Measurements from ENCODE around the gene CARD19. TPM values are rescaled to one million over a fixed set of nuclear protein-coding genes. Genes with fewer than 3 reads are reported as not detected.

CARD19 gene
- total RNA-seq, 3 donors from 2014 or later: 59.0 to 79.3 (median 62.1) TPM

DNA sequence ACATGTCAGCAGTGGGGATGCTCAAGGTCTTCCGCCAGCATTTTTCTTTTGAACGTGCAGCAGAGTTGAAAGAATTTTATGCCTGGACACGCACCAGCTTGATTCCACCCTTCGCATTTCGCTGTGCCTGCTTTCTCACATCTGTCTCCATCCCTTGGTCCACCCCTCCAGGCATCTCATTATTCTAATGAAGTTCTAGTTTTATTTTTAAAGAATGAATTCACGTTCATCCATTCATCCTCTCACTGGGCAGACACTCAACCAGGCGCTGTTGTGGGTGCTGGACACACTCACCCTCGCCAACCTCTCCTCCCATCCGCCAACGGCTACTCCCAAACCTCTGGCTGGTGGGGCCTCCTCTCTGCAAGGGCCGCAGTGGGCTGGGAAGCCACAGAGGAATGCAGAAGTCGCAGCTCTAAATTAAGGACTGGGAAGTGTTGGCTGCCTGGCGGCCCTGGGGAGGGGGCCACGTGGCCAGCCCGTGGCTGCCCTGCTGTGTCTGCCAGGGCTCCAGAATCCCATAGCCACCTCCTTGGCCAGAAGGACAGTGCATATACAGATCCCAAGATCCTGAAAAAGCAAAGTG lies 30.8 kb upstream of the CARD19 start:
- TF ChIP-seq, protein P1, sequence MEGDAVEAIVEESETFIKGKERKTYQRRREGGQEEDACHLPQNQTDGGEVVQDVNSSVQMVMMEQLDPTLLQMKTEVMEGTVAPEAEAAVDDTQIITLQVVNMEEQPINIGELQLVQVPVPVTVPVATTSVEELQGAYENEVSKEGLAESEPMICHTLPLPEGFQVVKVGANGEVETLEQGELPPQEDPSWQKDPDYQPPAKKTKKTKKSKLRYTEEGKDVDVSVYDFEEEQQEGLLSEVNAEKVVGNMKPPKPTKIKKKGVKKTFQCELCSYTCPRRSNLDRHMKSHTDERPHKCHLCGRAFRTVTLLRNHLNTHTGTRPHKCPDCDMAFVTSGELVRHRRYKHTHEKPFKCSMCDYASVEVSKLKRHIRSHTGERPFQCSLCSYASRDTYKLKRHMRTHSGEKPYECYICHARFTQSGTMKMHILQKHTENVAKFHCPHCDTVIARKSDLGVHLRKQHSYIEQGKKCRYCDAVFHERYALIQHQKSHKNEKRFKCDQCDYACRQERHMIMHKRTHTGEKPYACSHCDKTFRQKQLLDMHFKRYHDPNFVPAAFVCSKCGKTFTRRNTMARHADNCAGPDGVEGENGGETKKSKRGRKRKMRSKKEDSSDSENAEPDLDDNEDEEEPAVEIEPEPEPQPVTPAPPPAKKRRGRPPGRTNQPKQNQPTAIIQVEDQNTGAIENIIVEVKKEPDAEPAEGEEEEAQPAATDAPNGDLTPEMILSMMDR (IDR thresholded peaks at IDR 0.05): no peak
- peak overlapping the region in 1 of 2 donors; percentile 71 for H3K27ac ChIP-seq
- H3K4me3 ChIP-seq: no peak overlapping the region
- no peak for DNase-seq (ENCODE audit: low spot score in 2 of 2)
- no peaks in the 10 kb centered on the region for H3K9me3 ChIP-seq
- H3K27me3 ChIP-seq: no peaks in the 10 kb centered on the region
- peaks cover 0 to 4% of the 10 kb centered on the region in 2 donors for H3K4me1 ChIP-seq
- intact Hi-C loops (cut with DNase I; ENCODE audit: low total_unique reads): loop anchor here (10.0 kb wide), 1 partner anchor 1660 kb away; no protein-coding TSS in a partner anchor
- H3K36me3 ChIP-seq: no peaks in the 10 kb centered on the region

GRCh38 chr9:93066978-93067603 lies 28.9 kb upstream of the CARD19 start:
- DNase-seq (ENCODE audit: low spot score in 2 of 2): no peak
- no peaks in the 10 kb centered on the region for H3K9me3 ChIP-seq
- no peaks in the 10 kb centered on the region for H3K4me1 ChIP-seq
- no peaks in the 10 kb centered on the region for H3K27me3 ChIP-seq
- H3K4me3 ChIP-seq: no peak overlapping the region
- H3K36me3 ChIP-seq: no peaks in the 10 kb centered on the region
- intact Hi-C loops (cut with DNase I; ENCODE audit: low total_unique reads): loop anchor here (10.0 kb wide), 1 partner anchor 1662 kb away; no protein-coding TSS in a partner anchor
- no peak for TF ChIP-seq POLR2A (IDR thresholded peaks at IDR 0.05)
- no peak for TF ChIP-seq POLR2AphosphoS5 (IDR thresholded peaks at IDR 0.05)
- TF ChIP-seq, protein P1 (IDR thresholded peaks at IDR 0.05): no peak
- H3K27ac ChIP-seq: no peak overlapping the region

- TF ChIP-seq POLR2A (IDR thresholded peaks at IDR 0.05) (no peak), POLR2AphosphoS5 (IDR thresholded peaks at IDR 0.05) (no peak)
- TF ChIP-seq, protein P1 (IDR thresholded peaks at IDR 0.05): no peak
- no peak overlapping the region for H3K4me3 ChIP-seq
- H3K9me3 ChIP-seq: no peaks in the 10 kb centered on the region
- no peaks in the 10 kb centered on the region for H3K27me3 ChIP-seq
- no peaks in the 10 kb centered on the region for H3K36me3 ChIP-seq
- intact Hi-C loops (cut with DNase I; ENCODE audit: low total_unique reads): loop anchor here (10.0 kb wide), 1 partner anchor 1664 kb away; no protein-coding TSS in a partner anchor
- no peak for DNase-seq (ENCODE audit: low spot score in 2 of 2)
- H3K4me1 ChIP-seq: peaks cover 0 to 4% of the 10 kb centered on the region in 2 donors
- H3K27ac ChIP-seq: no peak overlapping the region
These were observed 27.1 kb upstream of the CARD19 start for GRCh38 chr9:93068956-93069355.

GRCh38 chr9:93071464-93071863 lies 24.6 kb upstream of the CARD19 start:
- DNase-seq (ENCODE audit: low spot score in 2 of 2): no peak
- Histone ChIP-seq H3K27ac (no peak overlapping the region), H3K4me3 (no peak overlapping the region), H3K4me1 (peaks cover 0 to 4% of the 10 kb centered on the region in 2 donors), H3K27me3 (no peaks in the 10 kb centered on the region), H3K36me3 (no peaks in the 10 kb centered on the region), H3K9me3 (no peaks in the 10 kb centered on the region)
- TF ChIP-seq POLR2A (IDR thresholded peaks at IDR 0.05) (no peak), POLR2AphosphoS5 (IDR thresholded peaks at IDR 0.05) (no peak)
- TF ChIP-seq, protein P1 (IDR thresholded peaks at IDR 0.05): no peak
- intact Hi-C loops (cut with DNase I; ENCODE audit: low total_unique reads): no loop called here

GRCh38 chr9:93072383-93072795 lies 23.6 kb upstream of the CARD19 start:
- TF ChIP-seq POLR2A (IDR thresholded peaks at IDR 0.05): no peak
- TF ChIP-seq POLR2AphosphoS5 (IDR thresholded peaks at IDR 0.05): no peak
- TF ChIP-seq, protein P1 (IDR thresholded peaks at IDR 0.05): no peak
- intact Hi-C loops (cut with DNase I; ENCODE audit: low total_unique reads): no loop called here
- Histone ChIP-seq H3K27me3 (no peaks in the 10 kb centered on the region), H3K27ac (peak overlapping the region in 1 of 2 donors; percentile 55), H3K4me3 (no peak overlapping the region), H3K9me3 (no peaks in the 10 kb centered on the region), H3K36me3 (no peaks in the 10 kb centered on the region), H3K4me1 (peaks cover 0 to 4% of the 10 kb centered on the region in 2 donors)
- DNase-seq (ENCODE audit: low spot score in 2 of 2): no peak

Measured in breast epithelium (tissue), 4 donors.